ENCODE results near the gene TECPR2. TPM values are rescaled to one million over a fixed set of nuclear protein-coding genes. Genes with fewer than 3 reads are reported as not detected.

Gene TECPR2
- total and polyA plus RNA-seq, 4 donors, result 2.0 to 12.6 (median 5.2) TPM

DNA sequence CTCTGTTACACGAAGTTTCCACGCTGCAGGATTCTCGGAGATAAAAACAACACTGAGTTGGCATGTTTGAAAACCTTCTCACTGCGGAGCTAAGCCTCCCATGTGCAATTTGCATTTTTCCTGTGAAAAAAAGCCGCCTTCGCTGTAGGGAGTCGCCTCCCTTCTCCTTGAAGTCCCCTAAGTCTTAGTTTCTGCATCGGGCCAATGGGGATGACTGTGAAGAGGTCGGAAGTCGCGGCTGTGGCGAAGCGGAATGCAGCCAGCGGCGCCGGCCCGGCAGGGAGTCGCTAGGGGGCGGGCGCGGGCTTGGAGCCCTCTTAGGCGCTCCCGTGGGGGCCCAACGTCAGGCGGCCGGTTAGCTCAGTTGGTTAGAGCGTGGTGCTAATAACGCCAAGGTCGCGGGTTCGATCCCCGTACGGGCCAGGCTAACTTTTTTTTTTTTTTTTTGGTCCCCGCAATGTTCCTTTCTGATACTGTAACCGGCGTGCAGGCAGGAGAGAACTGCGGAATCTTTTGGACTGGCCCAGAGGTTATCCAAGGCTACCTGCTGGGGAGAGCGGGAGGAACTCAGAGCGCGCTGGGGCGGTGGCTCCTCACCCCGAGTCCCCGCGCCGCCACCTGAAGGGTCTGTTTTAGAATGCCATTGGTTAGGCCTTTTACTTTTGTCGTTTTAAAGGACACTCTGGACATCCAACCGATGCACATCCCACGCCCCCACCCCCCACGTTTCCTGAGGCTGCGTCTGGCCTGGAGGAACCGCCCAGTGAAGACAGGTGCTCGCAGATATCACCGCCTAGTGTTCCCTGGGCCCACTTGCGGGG, 45.8 kb upstream of the TECPR2 start:
- WGBS, result 2% methylated on average over 54 of the region's 54 CpGs
- no peaks in the 10 kb centered on the region for H3K9me3 ChIP-seq (ENCODE audit: control insufficient read depth in 4 of 4, low read length in 3 of 4)
- H3K27ac ChIP-seq (ENCODE audit: low read depth in 1 of 2, low read length in 2 of 2), result peak overlapping the region; percentile 71 to 73
- TF ChIP-seq HNF4A (conservative IDR thresholded peaks at IDR 0.05), result no peak
- TF ChIP-seq NR2F2 (IDR thresholded peaks at IDR 0.05), result peak; percentile 43
- TF ChIP-seq, protein P1, sequence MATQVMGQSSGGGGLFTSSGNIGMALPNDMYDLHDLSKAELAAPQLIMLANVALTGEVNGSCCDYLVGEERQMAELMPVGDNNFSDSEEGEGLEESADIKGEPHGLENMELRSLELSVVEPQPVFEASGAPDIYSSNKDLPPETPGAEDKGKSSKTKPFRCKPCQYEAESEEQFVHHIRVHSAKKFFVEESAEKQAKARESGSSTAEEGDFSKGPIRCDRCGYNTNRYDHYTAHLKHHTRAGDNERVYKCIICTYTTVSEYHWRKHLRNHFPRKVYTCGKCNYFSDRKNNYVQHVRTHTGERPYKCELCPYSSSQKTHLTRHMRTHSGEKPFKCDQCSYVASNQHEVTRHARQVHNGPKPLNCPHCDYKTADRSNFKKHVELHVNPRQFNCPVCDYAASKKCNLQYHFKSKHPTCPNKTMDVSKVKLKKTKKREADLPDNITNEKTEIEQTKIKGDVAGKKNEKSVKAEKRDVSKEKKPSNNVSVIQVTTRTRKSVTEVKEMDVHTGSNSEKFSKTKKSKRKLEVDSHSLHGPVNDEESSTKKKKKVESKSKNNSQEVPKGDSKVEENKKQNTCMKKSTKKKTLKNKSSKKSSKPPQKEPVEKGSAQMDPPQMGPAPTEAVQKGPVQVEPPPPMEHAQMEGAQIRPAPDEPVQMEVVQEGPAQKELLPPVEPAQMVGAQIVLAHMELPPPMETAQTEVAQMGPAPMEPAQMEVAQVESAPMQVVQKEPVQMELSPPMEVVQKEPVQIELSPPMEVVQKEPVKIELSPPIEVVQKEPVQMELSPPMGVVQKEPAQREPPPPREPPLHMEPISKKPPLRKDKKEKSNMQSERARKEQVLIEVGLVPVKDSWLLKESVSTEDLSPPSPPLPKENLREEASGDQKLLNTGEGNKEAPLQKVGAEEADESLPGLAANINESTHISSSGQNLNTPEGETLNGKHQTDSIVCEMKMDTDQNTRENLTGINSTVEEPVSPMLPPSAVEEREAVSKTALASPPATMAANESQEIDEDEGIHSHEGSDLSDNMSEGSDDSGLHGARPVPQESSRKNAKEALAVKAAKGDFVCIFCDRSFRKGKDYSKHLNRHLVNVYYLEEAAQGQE (IDR thresholded peaks at IDR 0.05), result peak; percentile 30
- TF ChIP-seq, protein P2, sequence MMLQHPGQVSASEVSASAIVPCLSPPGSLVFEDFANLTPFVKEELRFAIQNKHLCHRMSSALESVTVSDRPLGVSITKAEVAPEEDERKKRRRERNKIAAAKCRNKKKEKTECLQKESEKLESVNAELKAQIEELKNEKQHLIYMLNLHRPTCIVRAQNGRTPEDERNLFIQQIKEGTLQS (IDR thresholded peaks at IDR 0.05), result peak; percentile 99
- peak; percentile 65 for TF ChIP-seq CTCF (IDR thresholded peaks at IDR 0.05; ENCODE audit: low read depth, low read length, missing input control)
- no peak for TF ChIP-seq EGR1 (IDR thresholded peaks at IDR 0.05; ENCODE audit: low read depth in 2 of 2)
- no peak for TF ChIP-seq RAD21 (IDR thresholded peaks at IDR 0.05)
- TF ChIP-seq ZBTB33 (IDR thresholded peaks at IDR 0.05), result peak; percentile 44
- TF ChIP-seq GABPA (IDR thresholded peaks at IDR 0.05 in 1 of 2, conservative IDR thresholded peaks at IDR 0.05 in 1 of 2), result peak in 1 of 2 donors; percentile 45
- TF ChIP-seq HNF4G (IDR thresholded peaks at IDR 0.05), result no peak
- TF ChIP-seq TAF1 (conservative IDR thresholded peaks at IDR 0.05), result no peak
- no peak for TF ChIP-seq YY1 (IDR thresholded peaks at IDR 0.05)
- no peak for TF ChIP-seq FOXA2 (IDR thresholded peaks at IDR 0.05)
- no peak for TF ChIP-seq JUND (IDR thresholded peaks at IDR 0.05)
- peak; percentile 17 for TF ChIP-seq MAX (IDR thresholded peaks at IDR 0.05)
- TF ChIP-seq FOXA1 (IDR thresholded peaks at IDR 0.05), result peak; percentile 55
- TF ChIP-seq RXRA (IDR thresholded peaks at IDR 0.05), result peak; percentile 47 to 54
- TF ChIP-seq SP1 (IDR thresholded peaks at IDR 0.05), result peak; percentile 24
- H3K4me3 ChIP-seq (ENCODE audit: low read depth in 1 of 3, low read length in 3 of 3), result peak overlapping the region; percentile 43 to 65 (median 50)
- no peaks in the 10 kb centered on the region for H3K27me3 ChIP-seq (ENCODE audit: control insufficient read depth in 4 of 4, insufficient read depth in 4 of 4, low read length in 3 of 4)
- DNase-seq (ENCODE audit: low spot score), result peak; percentile 98
- peak overlapping the region; percentile 4 to 70 for H3K9ac ChIP-seq (ENCODE audit: low read depth in 1 of 2, low read length in 2 of 2)
- H3K36me3 ChIP-seq (ENCODE audit: control insufficient read depth in 4 of 4, insufficient read depth in 3 of 4, low read depth in 1 of 4, low read length in 3 of 4), result no peaks in the 10 kb centered on the region
- H3K4me1 ChIP-seq (ENCODE audit: control insufficient read depth in 4 of 4, insufficient read depth in 4 of 4, low read length in 3 of 4), result peaks cover 7 to 55% (median 38%) of the 10 kb centered on the region in 4 donors
